Activated T-cell treated with anti-CD3 and anti-CD28 coated beads for 24 hours (primary cell): Measurements from ENCODE around the gene POTEH.
"Not testable (repeated sequence)": the region's sequence is repeated elsewhere in the genome, so short reads cannot be mapped to it uniquely, and the experiment has no call there.

ENCODE experiments used
- DNase-seq: peaks from one replicate; pipeline ENCODE4 v3.0.0-alpha.2; 2020; ENCODE audit warnings: low read depth

Gene POTEH

DNA sequence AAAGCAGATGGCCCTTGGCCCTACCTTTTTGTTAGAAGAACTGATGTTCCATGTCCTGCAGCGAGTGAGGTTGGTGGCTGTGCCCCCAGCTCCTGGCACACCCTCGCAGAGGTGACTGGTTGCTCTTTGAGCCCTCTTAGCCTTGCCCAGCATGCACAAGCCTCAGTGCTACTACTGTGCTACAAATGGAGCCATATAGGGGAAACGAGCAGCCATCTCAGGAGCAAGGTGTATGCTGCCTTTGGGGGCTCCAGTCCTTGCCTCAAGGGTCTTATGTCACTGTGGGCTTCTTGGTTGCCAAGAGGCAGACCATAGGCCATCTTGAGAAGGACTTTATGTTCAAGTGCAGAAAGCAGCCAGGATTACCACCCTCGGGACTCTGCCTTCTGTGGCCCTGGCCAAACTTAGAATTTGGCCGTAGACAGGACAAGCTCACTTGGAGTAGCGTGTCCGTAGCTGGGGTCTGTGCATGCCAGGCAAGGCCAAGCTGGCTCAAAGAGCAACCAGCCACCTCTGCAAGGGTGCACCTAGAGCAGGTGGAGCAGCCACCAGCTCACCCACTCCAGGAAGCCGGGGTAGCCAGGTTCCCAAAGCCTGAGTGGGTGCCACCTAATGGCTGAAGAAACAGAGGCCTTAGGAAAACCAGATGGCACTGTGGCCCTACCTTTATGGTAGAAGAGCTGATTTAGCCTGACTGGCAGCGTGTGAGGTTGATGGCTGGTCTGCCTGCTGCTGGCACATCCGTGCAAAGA lies 48.5 kb downstream of the POTEH start:
- not testable (repeated sequence) for DNase-seq

GRCh38 chr22:15738909-15739391 lies 49.1 kb downstream of the POTEH start:
- DNase-seq = not testable (repeated sequence)

- DNase-seq = not testable (repeated sequence)
These were observed 58.0 kb downstream of the POTEH start for GRCh38 chr22:15747636-15748323.

- not testable (repeated sequence) for DNase-seq
These were observed 59.5 kb downstream of the POTEH start for GRCh38 chr22:15749181-15749970.

GRCh38 chr22:15759443-15760097 lies 69.7 kb downstream of the POTEH start:
- DNase-seq = not testable (repeated sequence)

DNA sequence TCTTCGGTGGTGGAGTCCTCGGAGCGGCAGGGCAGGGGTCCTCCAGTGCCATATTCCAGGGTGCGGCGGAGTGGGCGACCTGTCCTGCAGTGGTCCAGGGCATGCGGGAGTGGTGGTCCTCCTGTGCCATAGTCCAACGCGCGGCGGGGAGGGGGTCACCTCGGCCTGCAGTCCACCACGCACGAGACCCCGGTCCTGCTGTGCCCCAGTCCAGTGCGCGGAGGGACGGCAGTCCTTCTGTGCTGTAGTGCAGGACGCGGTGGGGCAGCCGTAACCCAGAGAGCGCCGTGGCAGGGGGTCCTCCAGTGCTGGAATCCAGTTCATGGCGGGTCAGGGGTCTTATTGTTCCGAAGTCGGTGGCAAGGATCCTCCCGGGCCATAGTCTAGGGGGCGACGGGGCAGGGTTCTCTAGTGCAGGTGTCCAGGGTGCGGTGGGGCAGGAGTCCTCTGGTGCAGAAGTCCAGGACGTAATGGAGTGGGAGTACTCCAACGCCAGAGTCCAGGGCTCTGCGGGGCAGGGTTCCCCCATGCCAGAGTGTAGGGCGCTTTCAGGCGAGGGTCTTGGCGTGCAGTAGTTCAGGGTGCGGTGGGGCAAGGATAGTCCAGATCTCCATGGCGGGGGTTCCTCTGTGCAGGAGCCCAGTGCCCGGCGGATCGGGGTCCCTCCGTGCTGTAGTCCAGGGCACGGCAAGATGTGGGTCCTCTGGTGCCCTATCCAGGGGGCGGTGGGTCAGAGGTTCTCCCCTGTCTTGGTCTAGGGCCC lies 70.7 kb downstream of the POTEH start:
- not testable (repeated sequence) for DNase-seq

DNA sequence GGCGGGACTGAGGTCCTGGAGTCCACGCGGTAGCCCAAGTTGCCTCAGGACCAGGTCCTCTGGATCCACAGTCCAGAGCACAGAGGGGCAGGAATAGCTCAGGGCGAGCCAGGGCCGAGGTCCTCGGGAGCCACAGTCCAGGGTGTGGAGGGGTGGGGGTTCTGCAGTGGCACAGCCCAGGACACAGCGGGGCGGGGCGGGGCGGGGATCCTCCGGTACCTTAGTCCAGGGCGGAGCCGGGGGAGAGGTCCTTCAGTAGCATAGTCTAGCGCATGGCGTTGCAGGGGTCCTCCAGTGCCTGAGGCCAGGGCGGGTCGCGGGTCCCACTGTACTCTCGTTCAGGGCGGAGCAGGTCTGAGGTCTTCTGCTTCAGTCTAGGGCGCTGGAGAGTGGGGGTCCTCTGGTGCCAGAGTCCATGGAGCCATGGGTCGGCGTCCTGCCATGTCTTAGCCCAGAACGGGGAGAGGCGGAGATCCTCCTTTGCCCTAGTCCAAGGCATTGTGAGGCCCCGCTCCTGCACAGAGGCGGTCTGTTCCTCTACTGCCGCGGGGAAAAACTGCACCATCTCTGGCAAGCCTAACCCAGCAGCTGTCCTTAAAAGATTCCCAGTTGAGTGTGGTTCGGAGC lies 71.4 kb downstream of the POTEH start:
- not testable (repeated sequence) for DNase-seq

- DNase-seq = not testable (repeated sequence)
These were observed 73.7 kb downstream of the POTEH start for GRCh38 chr22:15763559-15763958.
